H1 (cell line): ENCODE measurements around the gene SHPK. TPM values are rescaled to one million over a fixed set of nuclear protein-coding genes. Genes with fewer than 3 reads are reported as not detected.

Experiments
- CTCF ChIA-PET: fragments of 300-600 bp; sonication (Branson Sonifier 250); formaldehyde crosslinking; loops from one replicate; lab custom pipeline; 2021; ENCODE audit not compliant: partially characterized antibody; lab: Charles Lee
- POLR2A ChIA-PET: fragments of 300-600 bp; sonication (Branson Sonifier 250); formaldehyde crosslinking; loops from one replicate; lab custom pipeline; 2021; ENCODE audit warnings: inconsistent platforms; ENCODE audit not compliant: partially characterized antibody; lab: Charles Lee
- DNase-seq, 2 experiments: peaks; one replicate each; pipeline versions ENCODE4 v3.0.0 to v3.0.0-alpha.2; 2010 to 2022; ENCODE audit warnings: low spot score in 2 of 2, low read depth in 1 of 2, mixed read lengths in 1 of 2
- FAIRE-seq: peaks from 2 replicates; lab custom pipeline; 2011; peaks lifted over from hg19 to GRCh38; lab: Jason Lieb, UNC
- H2AFZ ChIP-seq: 2 replicates; pipeline ENCODE4 v1.8.1; 2012; ENCODE audit warnings: low read length, inconsistent platforms
- H2AK5ac ChIP-seq: 2 replicates; pipeline ENCODE4 v1.6.1; 2013; ENCODE audit warnings: low read depth, low read length
- H2BK120ac ChIP-seq: replicated peaks from 2 replicates; pipeline ENCODE3; 2013; ENCODE audit warnings: low read depth, low read length, inconsistent platforms
- H2BK12ac ChIP-seq: 2 replicates; pipeline ENCODE4 v1.6.1; 2013; ENCODE audit warnings: low read depth, low read length
- H2BK15ac ChIP-seq: 2 replicates; pipeline ENCODE4 v1.6.1; 2013; ENCODE audit warnings: low read length
- H2BK20ac ChIP-seq: 2 replicates; pipeline ENCODE4 v1.6.1; 2013; ENCODE audit warnings: low read length
- H2BK5ac ChIP-seq: 2 replicates; pipeline ENCODE4 v1.6.1; 2013; ENCODE audit warnings: low read depth, low read length
- H3K14ac ChIP-seq: 2 replicates; pipeline ENCODE4 v1.6.1; 2013; ENCODE audit warnings: inconsistent platforms; ENCODE audit not compliant: insufficient read length
- H3K18ac ChIP-seq: 2 replicates; pipeline ENCODE4 v1.6.1; 2013; ENCODE audit warnings: low read length; ENCODE audit errors: extremely low read depth
- H3K23ac ChIP-seq: 2 replicates; pipeline ENCODE4 v1.6.1; 2013; ENCODE audit warnings: inconsistent platforms; ENCODE audit not compliant: insufficient read length
- H3K23me2 ChIP-seq: 2 replicates; pipeline ENCODE4 v1.6.1; 2013; ENCODE audit warnings: low read depth, low read length
- H3K27ac ChIP-seq: 2 replicates; pipeline ENCODE4 v1.6.1; 2011; ENCODE audit warnings: low read depth, low read length, inconsistent platforms
- H3K27me3 ChIP-seq, 4 experiments: replicated peaks in 1 of 4; 1 replicate in 1 of 4; 2 replicates in 3 of 4; pipeline versions ENCODE4 v1.6.1 to v1.8.1; 2011 to 2013; ENCODE audit warnings: low read length in 3 of 4, mild to moderate bottlenecking in 3 of 4, inconsistent platforms in 2 of 4, mixed read lengths in 2 of 4, moderate library complexity in 1 of 4; ENCODE audit not compliant: control insufficient read depth in 3 of 4, insufficient read depth in 3 of 4; ENCODE audit errors: extremely low read depth in 1 of 4
- H3K36me3 ChIP-seq, 4 experiments: 2 replicates each; pipeline versions ENCODE4 v1.6.1 to v1.8.1; 2011 to 2013; ENCODE audit warnings: mild to moderate bottlenecking in 4 of 4, low read length in 3 of 4, moderate library complexity in 2 of 4, control low read depth in 1 of 4, inconsistent platforms in 1 of 4; ENCODE audit not compliant: insufficient read depth in 4 of 4, control insufficient read depth in 2 of 4
- H3K4ac ChIP-seq: replicated peaks from 2 replicates; pipeline ENCODE3; 2013; ENCODE audit warnings: low read length, low read depth, mixed read lengths, inconsistent platforms; ENCODE audit not compliant: insufficient read length
- H3K4me1 ChIP-seq, 4 experiments: replicated peaks in 1 of 4; 1 replicate in 1 of 4; 2 replicates in 3 of 4; pipeline versions ENCODE4 v1.6.1 to v1.8.1; 2011 to 2013; ENCODE audit warnings: low read length in 3 of 4, inconsistent platforms in 2 of 4, mixed read lengths in 1 of 4; ENCODE audit not compliant: insufficient read depth in 4 of 4, control insufficient read depth in 3 of 4
- H3K4me2 ChIP-seq, 2 experiments: 2 replicates each; pipeline versions ENCODE4 v1.6.1 to v1.8.1; 2011 to 2013; ENCODE audit warnings: low read depth in 2 of 2, low read length in 2 of 2, control low read depth in 1 of 2, inconsistent platforms in 1 of 2, mild to moderate bottlenecking in 1 of 2; ENCODE audit not compliant: insufficient read depth in 1 of 2
- H3K4me3 ChIP-seq, 4 experiments: fragments of 200-600, 300-600 bp in 1 of 4; sonication (generic), shearing (Covaris generic), sonication (Bioruptor Twin) in 1 of 4; 2 replicates each; pipeline versions ENCODE4 v1.5.1 to v1.8.1; 2011 to 2016; ENCODE audit warnings: low read length in 4 of 4, low read depth in 3 of 4, control low read depth in 2 of 4, inconsistent platforms in 2 of 4, mild to moderate bottlenecking in 2 of 4, mixed read lengths in 1 of 4, moderate library complexity in 1 of 4; ENCODE audit not compliant: insufficient read depth in 2 of 4; ENCODE audit errors: extremely low read depth in 1 of 4
- H3K56ac ChIP-seq: replicated peaks from 2 replicates; pipeline ENCODE3; 2013; ENCODE audit warnings: low read depth, mild to moderate bottlenecking, mixed read lengths, low read length, inconsistent platforms; ENCODE audit not compliant: insufficient read length
- H3K79me1 ChIP-seq: 2 replicates; pipeline ENCODE4 v1.6.1; 2013; ENCODE audit warnings: low read depth, low read length, control low read depth
- H3K79me2 ChIP-seq, 2 experiments: 2 replicates each; pipeline versions ENCODE4 v1.6.1 to v1.8.1; 2012 to 2013; ENCODE audit warnings: low read length in 2 of 2, mild to moderate bottlenecking in 2 of 2, inconsistent platforms in 1 of 2; ENCODE audit not compliant: insufficient read depth in 2 of 2, control insufficient read depth in 1 of 2
- H3K9ac ChIP-seq, 4 experiments: replicated peaks in 1 of 4; 1 replicate in 1 of 4; 2 replicates in 3 of 4; pipeline versions ENCODE4 v1.6.1 to v1.8.1; 2011 to 2013; ENCODE audit warnings: low read depth in 3 of 4, low read length in 3 of 4, control low read depth in 2 of 4, mild to moderate bottlenecking in 2 of 4, moderate library complexity in 2 of 4, inconsistent platforms in 1 of 4; ENCODE audit errors: extremely low read depth in 1 of 4
- H3K9me3 ChIP-seq, 2 experiments: 2 replicates each; pipeline versions ENCODE4 v1.6.1 to v1.8.1; 2012 to 2013; ENCODE audit warnings: mild to moderate bottlenecking in 2 of 2, moderate library complexity in 2 of 2, control low read depth in 1 of 2, inconsistent platforms in 1 of 2, low read depth in 1 of 2, low read length in 1 of 2, mixed read lengths in 1 of 2; ENCODE audit not compliant: insufficient read depth in 2 of 2
- H4K20me1 ChIP-seq, 2 experiments: replicated peaks in 1 of 2; 2 replicates each; pipeline versions ENCODE3 to v1.8.1; 2011 to 2013; ENCODE audit warnings: inconsistent platforms in 2 of 2, low read length in 2 of 2, mild to moderate bottlenecking in 1 of 2; ENCODE audit not compliant: insufficient read depth in 2 of 2, control insufficient read depth in 1 of 2
- H4K5ac ChIP-seq: 2 replicates; pipeline ENCODE4 v1.6.1; 2013; ENCODE audit warnings: low read length, low read depth, mixed read lengths, inconsistent platforms; ENCODE audit not compliant: insufficient read length
- H4K8ac ChIP-seq: 2 replicates; pipeline ENCODE4 v1.8.0; 2013; ENCODE audit warnings: mild to moderate bottlenecking, moderate library complexity, low read length, inconsistent platforms; ENCODE audit not compliant: insufficient read depth; ENCODE audit errors: extremely low read depth
- H4K91ac ChIP-seq: replicated peaks from 2 replicates; pipeline ENCODE3; 2013; ENCODE audit warnings: low read length, mixed read lengths, inconsistent platforms; ENCODE audit not compliant: insufficient read length
- ASH2L ChIP-seq: fragments of 200-600, 300-600 bp; sonication (generic); IDR thresholded peaks from one replicate; pipeline ENCODE4 v1.7.1; 2017; ENCODE audit warnings: low read length
- CBX5 ChIP-seq: fragments of 300-800, 300-1000 bp; sonication (generic); IDR thresholded peaks from 2 replicates; pipeline ENCODE4 v1.7.1; 2016; ENCODE audit warnings: antibody characterized with exemption, low read length, low read depth
- CEBPB ChIP-seq: IDR thresholded peaks from 2 replicates; pipeline ENCODE4 v1.6.1; 2012; ENCODE audit warnings: low read depth, low read length
- CHD1 ChIP-seq: IDR thresholded peaks from 2 replicates; pipeline ENCODE4 v1.6.1; 2012; ENCODE audit warnings: low read depth, low read length, improper control_type of control experiment
- EGR1 ChIP-seq: IDR thresholded peaks from 2 replicates; pipeline ENCODE4 v1.6.1; 2011; ENCODE audit warnings: low read depth, low read length, borderline replicate concordance
- JUND ChIP-seq: IDR thresholded peaks from 2 replicates; pipeline ENCODE4 v1.6.1; 2011; ENCODE audit warnings: mild to moderate bottlenecking, improper control_type of control experiment, low read length
- MAX ChIP-seq: IDR thresholded peaks from 2 replicates; pipeline ENCODE4 v1.6.1; 2012; ENCODE audit warnings: inconsistent platforms
- NANOG ChIP-seq: IDR thresholded peaks from 2 replicates; pipeline ENCODE4 v1.6.1; 2011; ENCODE audit warnings: low read length, low read depth, mild to moderate bottlenecking, inconsistent platforms; ENCODE audit not compliant: insufficient read depth, poor library complexity, severe bottlenecking
- NRF1 ChIP-seq: IDR thresholded peaks from 2 replicates; pipeline ENCODE4 v1.6.1; 2011; ENCODE audit warnings: mild to moderate bottlenecking, low read depth, low read length, improper control_type of control experiment
- RXRA ChIP-seq: IDR thresholded peaks from 2 replicates; pipeline ENCODE4 v1.6.1; 2011; ENCODE audit warnings: low read depth, mild to moderate bottlenecking, low read length, moderate library complexity; ENCODE audit not compliant: insufficient read depth
- SP4 ChIP-seq: IDR thresholded peaks from 2 replicates; pipeline ENCODE4 v1.6.1; 2012; ENCODE audit warnings: low read length, inconsistent platforms
- TBP ChIP-seq: IDR thresholded peaks from 2 replicates; pipeline ENCODE4 v1.6.1; 2011; ENCODE audit warnings: low read depth, low read length, improper control_type of control experiment
- WGBS, 2 experiments: shearing (Covaris generic) in 1 of 2; methylation state at CpG; one replicate each; pipeline versions ENCODE4 v1.1.6 to v1.1.7; 2013 to 2015; ENCODE audit warnings: low lambda C conversion rate in 2 of 2, mixed read lengths in 2 of 2, inconsistent platforms in 1 of 2, low coverage in 1 of 2, missing lambda C conversion rate in 1 of 2; ENCODE audit not compliant: insufficient replicate concordance in 2 of 2, insufficient coverage in 1 of 2, insufficient read length in 1 of 2; ENCODE audit errors: extremely low coverage in 1 of 2, missing lambda C conversion rate in 1 of 2; 5-methylcytosine and 5-hydroxymethylcytosine counted together
- polyA plus RNA-seq, 7 experiments: library from polyadenylated mRNA; depleted of rRNA in 3 of 7; stranded (reverse) in 5 of 7; unstranded in 2 of 7; fragments of >200 nt in 5 of 7; fragments of 200-250 nt in 2 of 7; gene quantifications; 1 replicate in 5 of 7; 2 replicates in 1 of 7; 4 replicates in 1 of 7; pipeline versions ENCODE4 v1.2.1 to v1.2.3, GENCODE V29; 2011 to 2013; ENCODE audit warnings: missing spikeins in 2 of 7, mixed read lengths in 2 of 7
- total RNA-seq: library from RNA; stranded (reverse); fragmentation: NEBNext Ultra II Directional; extraction: Animal tissue kit (Norgen Biotek cat#: 25700); gene quantifications from 2 replicates; pipeline ENCODE4 v1.2.1, GENCODE V29; 2021

The SHPK gene
- total and polyA plus RNA-seq, 2 of the 8 experiments (the other 6 are each of a cell fraction or from before 2014, with no cell fraction given), result 28.6 to 36.7 TPM

DNA sequence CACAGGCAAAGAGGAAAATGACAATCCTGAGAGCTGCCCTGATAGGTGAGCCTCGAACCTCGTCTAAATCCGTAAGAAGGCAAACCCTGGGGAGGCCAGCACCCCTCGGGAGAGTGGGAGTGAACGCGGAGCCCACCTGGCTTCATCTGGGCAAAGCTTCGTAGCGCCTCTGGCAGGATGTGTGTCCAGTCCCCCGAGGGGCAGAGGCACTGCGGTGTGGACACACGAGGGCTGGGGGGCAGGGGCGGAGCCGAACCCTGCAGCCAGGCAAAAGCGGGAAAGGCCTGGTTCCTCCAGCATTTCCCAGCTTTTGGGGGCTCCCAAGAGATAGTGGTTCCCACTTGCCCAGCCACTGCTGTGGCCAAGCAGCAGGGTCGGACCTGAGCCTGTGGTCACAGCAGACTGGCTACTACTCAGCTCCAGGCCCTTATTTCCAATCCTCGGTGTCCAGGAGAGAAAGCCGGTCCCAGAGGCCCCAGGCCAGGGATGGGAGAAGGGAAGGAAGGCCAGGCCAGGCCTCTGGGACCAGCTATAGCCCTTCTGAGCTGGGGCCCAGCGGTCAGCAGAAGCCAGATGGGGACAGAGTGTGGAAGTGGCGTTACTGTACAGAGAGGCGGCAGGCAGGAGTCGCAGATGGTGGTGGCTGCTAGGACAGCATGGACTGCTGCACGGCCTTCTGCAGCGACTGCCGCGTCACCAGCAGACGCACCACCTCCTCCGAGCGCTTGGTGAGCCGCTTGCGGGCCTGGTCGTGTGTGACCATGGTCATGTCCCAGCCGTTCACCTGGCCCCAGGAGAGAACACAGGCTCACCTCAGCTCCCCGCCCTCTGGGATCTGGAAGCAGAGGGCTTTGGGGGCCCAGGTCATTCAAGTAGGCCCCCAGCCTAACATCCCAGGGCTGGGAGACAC lies 27.3 kb upstream of the SHPK start:
- no peak for DNase-seq
- CTCF ChIA-PET, result interaction anchor here (0.7 to 1.9 kb wide), 4 partner anchors 14 to 293 kb away, joined by 3 to 9 read pairs (median 6); no protein-coding TSS in a partner anchor
- Histone ChIP-seq H3K14ac (no peak overlapping the region), H3K4me1 (peaks cover 0 to 7% (median 5%) of the 10 kb centered on the region in 4 experiments; a peak in 6 of 7 replicates), H3K9me3 (no peaks in the 10 kb centered on the region), H3K4me3 (no peak overlapping the region), H4K20me1 (peaks cover 4 to 11% of the 10 kb centered on the region in 2 experiments), H3K27me3 (no peaks in the 10 kb centered on the region), H2BK20ac (no peak overlapping the region), H3K23ac (no peak overlapping the region), H3K9ac (no peak overlapping the region), H3K27ac (0 out of 2 replicates have a peak overlapping the region, but pooled peaks have one; percentile 10), H3K79me2 (peaks cover 0 to 10% of the 10 kb centered on the region in 2 experiments; a peak in 1 of 4 replicates), H3K79me1 (peaks cover 12% of the 10 kb centered on the region), H3K36me3 (peaks cover 0 to 6% (median 2%) of the 10 kb centered on the region in 4 experiments; a peak in 3 of 8 replicates), H3K18ac (no peak overlapping the region), H4K8ac (no peak overlapping the region; the same call in 1 of the 2 replicates), H2AK5ac (no peak overlapping the region), H2BK120ac (no peak overlapping the region), H2BK12ac (no peak overlapping the region), H4K5ac (no peak overlapping the region), H2BK5ac (no peak overlapping the region), H3K4ac (no peak overlapping the region), H4K91ac (no peak overlapping the region), H3K23me2 (peaks cover 9% of the 10 kb centered on the region; the same call in 1 of the 2 replicates), H2BK15ac (no peak overlapping the region), H2AFZ (no peak overlapping the region), H3K56ac (no peak overlapping the region), H3K4me2 (no peak overlapping the region)
- no peak for FAIRE-seq
- POLR2A ChIA-PET, result interaction anchor here (1.1 to 12.7 kb wide), 3 partner anchors 10 to 27 kb away, joined by 3 to 194 read pairs (median 4); partner anchors contain the start of genes CTNS and SHPK
- WGBS, 2 experiments, result 88% methylated on average over 33 of the region's 33 CpGs; no CpG with 5 or more reads in 1 of the 2 experiments
- no peak for TF ChIP-seq CEBPB
- no peak for TF ChIP-seq CHD1
- no peak for TF ChIP-seq JUND
- no peak for TF ChIP-seq NANOG
- TF ChIP-seq RXRA, result no peak
- TF ChIP-seq TBP, result no peak
- TF ChIP-seq MAX, result no peak
- TF ChIP-seq ASH2L, result no peak
- TF ChIP-seq CBX5, result no peak
- TF ChIP-seq NRF1, result no peak
- TF ChIP-seq EGR1, result no peak
- no peak for TF ChIP-seq SP4
